HepG2 (cell line): ENCODE data around the gene COPE. TPM values are rescaled to one million over a fixed set of nuclear protein-coding genes. Genes with fewer than 3 reads are reported as not detected.

ENCODE experiments used
- E2F1 ChIP-seq: sonication (generic); formaldehyde crosslinking; IDR thresholded peaks from 2 replicates; pipeline ENCODE4 v1.5.0; 2020; ENCODE audit warnings: missing genetic modification reagents
- HMGXB3 ChIP-seq: sonication (generic); formaldehyde crosslinking; IDR thresholded peaks from 2 replicates; pipeline ENCODE4 v1.4.0; 2020; ENCODE audit warnings: missing genetic modification reagents, borderline replicate concordance
- HMGXB4 ChIP-seq, 2 experiments: sonication (generic) in 1 of 2; formaldehyde crosslinking in 1 of 2; IDR thresholded peaks; 2 replicates each; pipeline versions ENCODE4 v1.4.0 to v1.6.1; 2018 to 2020; ENCODE audit warnings: missing genetic modification reagents in 2 of 2, borderline replicate concordance in 1 of 2, low read depth in 1 of 2, mild to moderate bottlenecking in 1 of 2, missing biosample characterization in 1 of 2
- NFKBIZ ChIP-seq: IDR thresholded peaks from 2 replicates; pipeline ENCODE4 v1.6.1; 2018; ENCODE audit warnings: missing genetic modification reagents, missing compliant biosample characterization
- NKX3-1 ChIP-seq: sonication (generic); formaldehyde crosslinking; IDR thresholded peaks from 2 replicates; pipeline ENCODE4 v1.5.0; 2020; ENCODE audit warnings: missing genetic modification reagents
- NONO ChIP-seq, 2 experiments: fragments of 450-650 bp in 1 of 2; sonication (generic) in 1 of 2; formaldehyde crosslinking in 1 of 2; IDR thresholded peaks in 1 of 2; conservative IDR thresholded peaks in 1 of 2; 2 replicates each; pipeline versions ENCODE4 v1.6.1 to v1.8.0; 2017 to 2022; ENCODE audit warnings: mild to moderate bottlenecking in 1 of 2, missing genetic modification reagents in 1 of 2, moderate library complexity in 1 of 2
- POLR2AphosphoS5 ChIP-seq: IDR thresholded peaks from 2 replicates; pipeline ENCODE4 v1.6.1; 2012; ENCODE audit warnings: low read depth, low read length
- SALL1 ChIP-seq: sonication (generic); formaldehyde crosslinking; IDR thresholded peaks from 2 replicates; pipeline ENCODE4 v1.8.0; 2022; ENCODE audit warnings: mild to moderate bottlenecking, missing genetic modification reagents
- SNAI1 ChIP-seq: sonication (generic); formaldehyde crosslinking; IDR thresholded peaks from 2 replicates; pipeline ENCODE4 v1.5.0; 2020; ENCODE audit warnings: mild to moderate bottlenecking, missing genetic modification reagents, borderline replicate concordance
- SOX5 ChIP-seq: IDR thresholded peaks from 2 replicates; pipeline ENCODE4 v1.6.1; 2016; ENCODE audit warnings: borderline replicate concordance
- ZBTB34 ChIP-seq: sonication (generic); formaldehyde crosslinking; IDR thresholded peaks from 2 replicates; pipeline ENCODE4 v1.8.0; 2022; ENCODE audit warnings: mild to moderate bottlenecking, missing genetic modification reagents
- ZFY ChIP-seq: sonication (generic); formaldehyde crosslinking; IDR thresholded peaks from 2 replicates; pipeline ENCODE4 v1.4.0; 2020; ENCODE audit warnings: missing genetic modification reagents
- ZNF639 ChIP-seq: conservative IDR thresholded peaks from 2 replicates; pipeline ENCODE4 v1.6.1; 2018; ENCODE audit warnings: missing genetic modification reagents
- ZNF747 ChIP-seq: sonication (generic); formaldehyde crosslinking; IDR thresholded peaks from 2 replicates; pipeline ENCODE4 v1.8.1; 2023; ENCODE audit warnings: missing genetic modification reagents, mild to moderate bottlenecking, borderline replicate concordance
- ZNF891 ChIP-seq: sonication (generic); formaldehyde crosslinking; IDR thresholded peaks from 2 replicates; pipeline ENCODE4 v1.5.0; 2020; ENCODE audit warnings: mild to moderate bottlenecking, missing genetic modification reagents
- polyA plus RNA-seq, 8 experiments: library from polyadenylated mRNA; depleted of rRNA in 3 of 8; stranded (reverse) in 7 of 8; unstranded in 1 of 8; fragments of >200 nt; fragmentation: Illumina TruSeq in 4 of 8; extraction: Trizol in 4 of 8; gene quantifications; 2 replicates each; pipeline versions ENCODE4 v1.2.1 to v1.2.3, GENCODE V29; 2011 to 2016; ENCODE audit warnings: low read depth in 4 of 8, missing spikeins in 1 of 8, mixed read lengths in 1 of 8; ENCODE audit not compliant: insufficient read depth in 1 of 8
- total RNA-seq, 5 experiments: library from RNA; depleted of rRNA; stranded (reverse); fragments of >200 nt; fragmentation: Illumina TruSeq; extraction: Trizol; gene quantifications; 2 replicates each; pipeline ENCODE4 v1.2.3, GENCODE V29; 2016; ENCODE audit warnings: low read depth in 1 of 5

COPE gene
- total and polyA plus RNA-seq, 2 of the 13 experiments (the other 11 are each of a cell fraction or from before 2014, with no cell fraction given) = 189 to 205 TPM

GRCh38 chr19:18919086-18919899, at the start of gene COPE, which contains the start of gene DDX49 (continued):
- peak; percentile 93 for TF ChIP-seq HMGXB3 (CRISPR knock-in tag)
- 0 out of 2 replicates have a peak, but pooled peaks have one; percentile 56 for TF ChIP-seq ZNF639 (CRISPR knock-in tag)
- peak; percentile 78 for TF ChIP-seq ZFY (CRISPR knock-in tag)
- TF ChIP-seq SOX5 = peak; percentile 12; the same call in 1 of the 2 replicates
- TF ChIP-seq ZNF747 (CRISPR knock-in tag) = peak; percentile 66; the same call in 1 of the 2 replicates
- 0 out of 2 replicates have a peak, but pooled peaks have one; percentile 10 for TF ChIP-seq ZNF891 (CRISPR knock-in tag)
- TF ChIP-seq HMGXB4 (CRISPR knock-in tag; IDR thresholded peaks at IDR 0.05; ENCODE audit: borderline replicate concordance in 1 of 2, low read depth in 1 of 2) = peak; percentile 41 to 43; a peak in 2 of 4 replicates
- TF ChIP-seq POLR2AphosphoS5 = peak; percentile 86
- TF ChIP-seq E2F1 (CRISPR knock-in tag) = peak; percentile 58; the same call in 1 of the 2 replicates
- no peak for TF ChIP-seq NFKBIZ (CRISPR knock-in tag)
- peak; percentile 47; the same call in 1 of the 2 replicates for TF ChIP-seq SALL1 (CRISPR knock-in tag)
- no peak for TF ChIP-seq NONO (IDR thresholded peaks at IDR 0.05)
- TF ChIP-seq NONO (CRISPR knock-in tag; conservative IDR thresholded peaks at IDR 0.05) = 0 out of 2 replicates have a peak, but pooled peaks have one; percentile 25
- no peak for TF ChIP-seq SNAI1 (CRISPR knock-in tag)
- no peak for TF ChIP-seq ZBTB34 (CRISPR knock-in tag)
- TF ChIP-seq NKX3-1 (CRISPR knock-in tag) = no peak
